Endothelial cell of umbilical vein (primary cell): Measurements from ENCODE around the gene GIT2.

Experiments used
- POLR2AphosphoS5 ChIP-seq: IDR thresholded peaks from 2 replicates; pipeline ENCODE4 v1.6.1; 2012; ENCODE audit warnings: low read depth, mild to moderate bottlenecking, control low read depth, low read length, moderate library complexity; ENCODE audit not compliant: insufficient read depth
- TF ChIP-seq, protein P1 (sequence below), 2 donors: IDR thresholded peaks; 1 replicate in 1 of 2; 2 replicates in 1 of 2; pipeline ENCODE4 v1.5.1; 2011; ENCODE audit warnings: low read length in 2 of 2, mild to moderate bottlenecking in 2 of 2, moderate library complexity in 2 of 2, control low read depth in 1 of 2, inconsistent platforms in 1 of 2, low read depth in 1 of 2; ENCODE audit not compliant: insufficient read depth in 1 of 2; ENCODE audit errors: extremely low read depth in 1 of 2

DNA sequence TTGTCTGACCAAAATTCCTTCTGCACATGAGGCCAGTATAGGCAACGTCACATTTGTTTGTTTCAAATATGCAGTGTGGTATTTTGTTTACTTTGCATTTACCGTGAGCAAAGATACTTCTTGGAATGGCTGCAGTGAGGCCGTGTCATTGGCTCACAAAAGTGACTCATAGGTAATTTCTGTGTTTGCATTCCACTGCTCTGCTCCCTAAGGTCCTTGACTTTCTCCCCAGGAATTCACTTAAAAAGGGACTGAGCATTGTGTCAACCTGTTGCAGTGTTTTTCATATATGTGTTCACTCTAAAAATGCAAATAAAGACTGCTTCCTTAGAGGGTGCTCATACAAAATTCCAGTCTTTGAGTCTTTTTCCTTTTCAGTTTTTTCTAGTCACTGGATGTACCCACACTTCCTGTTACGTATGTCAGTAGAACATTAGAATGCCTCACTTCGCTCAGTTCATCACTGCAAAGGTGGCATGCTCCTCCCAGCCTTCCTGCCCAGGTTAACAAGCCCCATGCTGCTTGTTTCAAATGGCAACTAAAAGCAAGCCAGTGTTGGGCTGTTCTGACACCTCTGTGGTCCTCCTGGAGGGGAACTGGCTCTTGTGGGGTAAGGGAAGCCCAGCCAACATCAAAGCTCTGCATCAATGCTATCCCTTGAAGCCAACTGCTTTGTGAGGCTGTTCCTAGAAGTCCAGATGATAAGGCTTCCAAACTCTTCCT, 43.1 kb upstream of the GIT2 start:
- TF ChIP-seq, protein P1, sequence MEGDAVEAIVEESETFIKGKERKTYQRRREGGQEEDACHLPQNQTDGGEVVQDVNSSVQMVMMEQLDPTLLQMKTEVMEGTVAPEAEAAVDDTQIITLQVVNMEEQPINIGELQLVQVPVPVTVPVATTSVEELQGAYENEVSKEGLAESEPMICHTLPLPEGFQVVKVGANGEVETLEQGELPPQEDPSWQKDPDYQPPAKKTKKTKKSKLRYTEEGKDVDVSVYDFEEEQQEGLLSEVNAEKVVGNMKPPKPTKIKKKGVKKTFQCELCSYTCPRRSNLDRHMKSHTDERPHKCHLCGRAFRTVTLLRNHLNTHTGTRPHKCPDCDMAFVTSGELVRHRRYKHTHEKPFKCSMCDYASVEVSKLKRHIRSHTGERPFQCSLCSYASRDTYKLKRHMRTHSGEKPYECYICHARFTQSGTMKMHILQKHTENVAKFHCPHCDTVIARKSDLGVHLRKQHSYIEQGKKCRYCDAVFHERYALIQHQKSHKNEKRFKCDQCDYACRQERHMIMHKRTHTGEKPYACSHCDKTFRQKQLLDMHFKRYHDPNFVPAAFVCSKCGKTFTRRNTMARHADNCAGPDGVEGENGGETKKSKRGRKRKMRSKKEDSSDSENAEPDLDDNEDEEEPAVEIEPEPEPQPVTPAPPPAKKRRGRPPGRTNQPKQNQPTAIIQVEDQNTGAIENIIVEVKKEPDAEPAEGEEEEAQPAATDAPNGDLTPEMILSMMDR (IDR thresholded peaks at IDR 0.05; ENCODE audit: extremely low read depth in 1 of 2, insufficient read depth in 1 of 2, low read depth in 1 of 2, low read length in 2 of 2) = no peak
- no peak for TF ChIP-seq POLR2AphosphoS5
